ENCODE measurements around the gene SIAH3.
"Not testable (repeated sequence)": the region's sequence is repeated elsewhere in the genome, so short reads cannot be mapped to it uniquely, and the experiment has no call there.

SIAH3 gene

DNA sequence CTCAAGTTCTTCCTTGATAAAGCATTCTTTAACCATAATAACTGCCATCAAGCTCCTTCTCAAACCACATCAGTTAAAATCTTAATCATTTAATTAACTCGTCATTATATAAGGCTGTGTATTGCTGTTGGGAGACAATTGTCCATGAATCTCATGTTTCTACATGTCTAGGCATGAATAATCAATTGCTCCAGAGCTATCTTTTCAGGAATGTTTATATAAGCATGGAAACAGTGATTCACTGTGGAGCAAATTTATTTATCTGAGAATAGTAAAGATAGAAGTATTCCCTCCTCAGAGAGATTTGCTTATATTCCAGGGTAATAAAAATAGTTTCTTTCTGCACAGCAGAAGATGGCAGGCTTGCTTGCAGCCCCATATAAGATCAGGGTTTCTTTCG is 78.3 kb downstream of the SIAH3 start:
- no peaks in the 10 kb centered on the region for H3K36me3 ChIP-seq (ENCODE audit: control insufficient read depth in 1 of 2, insufficient read depth in 2 of 2, low read length in 2 of 2)
- no peaks in the 10 kb centered on the region for H3K27me3 ChIP-seq (ENCODE audit: control insufficient read depth in 1 of 2, insufficient read depth in 2 of 2, low read length in 2 of 2)
- no peak overlapping the region for H3K27ac ChIP-seq (ENCODE audit: low read depth, low read length)
- no peaks in the 10 kb centered on the region for H3K9me3 ChIP-seq (ENCODE audit: control insufficient read depth in 1 of 2, low read length in 2 of 2)
- H3K4me1 ChIP-seq (ENCODE audit: control insufficient read depth in 1 of 2, insufficient read depth in 2 of 2, low read length in 2 of 2), result no peaks in the 10 kb centered on the region
- no peak overlapping the region for H3K4me3 ChIP-seq (ENCODE audit: low read depth in 1 of 2, low read length in 2 of 2)
- H3K9ac ChIP-seq (ENCODE audit: low read depth in 1 of 2, low read length in 2 of 2), result no peak overlapping the region

- H3K27ac ChIP-seq (ENCODE audit: low read depth, low read length), result no peak overlapping the region
- no peaks in the 10 kb centered on the region for H3K9me3 ChIP-seq (ENCODE audit: control insufficient read depth in 1 of 2, low read length in 2 of 2)
- H3K36me3 ChIP-seq (ENCODE audit: control insufficient read depth in 1 of 2, insufficient read depth in 2 of 2, low read length in 2 of 2), result no peaks in the 10 kb centered on the region
- H3K4me1 ChIP-seq (ENCODE audit: control insufficient read depth in 1 of 2, insufficient read depth in 2 of 2, low read length in 2 of 2), result no peaks in the 10 kb centered on the region
- H3K9ac ChIP-seq (ENCODE audit: low read depth in 1 of 2, low read length in 2 of 2), result no peak overlapping the region
- H3K4me3 ChIP-seq (ENCODE audit: low read depth in 1 of 2, low read length in 2 of 2), result no peak overlapping the region
- H3K27me3 ChIP-seq (ENCODE audit: control insufficient read depth in 1 of 2, insufficient read depth in 2 of 2, low read length in 2 of 2), result no peaks in the 10 kb centered on the region
Measured at GRCh38 chr13:45770886-45771285, 80.7 kb downstream of the SIAH3 start.

DNA sequence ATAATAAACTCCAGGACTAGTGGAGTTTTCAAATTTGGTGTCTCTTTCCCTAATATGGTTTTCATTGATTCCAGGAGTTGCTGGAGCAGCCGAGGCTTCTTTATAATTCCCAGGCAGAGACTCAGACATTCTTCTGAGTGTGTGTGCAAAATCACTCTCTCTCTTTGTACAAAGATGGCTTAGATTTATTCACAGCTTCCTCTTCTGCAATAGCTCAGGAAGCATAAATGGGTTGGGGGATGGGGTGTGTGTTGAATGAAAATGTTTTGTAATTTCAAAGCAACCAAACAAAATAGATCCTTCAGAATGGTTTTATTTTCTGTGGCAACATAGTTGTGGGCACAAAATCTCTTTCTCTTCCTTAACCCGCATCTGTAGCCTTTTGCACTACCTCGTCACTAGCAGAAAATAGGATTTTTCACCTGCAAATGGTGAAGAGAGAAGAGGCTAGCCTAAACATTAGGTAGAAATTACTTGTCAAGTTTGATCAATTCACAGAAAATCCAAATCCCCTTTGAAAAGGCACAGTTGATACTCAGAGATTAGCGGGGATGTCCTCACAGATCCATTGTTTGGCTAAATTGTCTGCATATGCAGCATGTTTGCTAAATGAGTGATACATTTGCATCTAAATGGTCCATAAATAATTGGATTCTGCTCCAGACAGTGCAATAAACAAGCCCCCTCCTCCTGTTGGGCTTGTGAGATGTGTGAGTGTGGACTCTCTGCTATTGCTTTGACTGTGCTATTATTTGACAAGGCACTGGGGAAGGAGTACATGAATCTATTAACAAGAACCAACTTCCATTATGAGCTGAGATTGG is 82.7 kb downstream of the SIAH3 start:
- no peaks in the 10 kb centered on the region for H3K27me3 ChIP-seq (ENCODE audit: control insufficient read depth in 1 of 2, insufficient read depth in 2 of 2, low read length in 2 of 2)
- H3K9me3 ChIP-seq (ENCODE audit: control insufficient read depth in 1 of 2, low read length in 2 of 2), result no peaks in the 10 kb centered on the region
- H3K36me3 ChIP-seq (ENCODE audit: control insufficient read depth in 1 of 2, insufficient read depth in 2 of 2, low read length in 2 of 2), result no peaks in the 10 kb centered on the region
- no peak overlapping the region for H3K27ac ChIP-seq (ENCODE audit: low read depth, low read length)
- H3K4me1 ChIP-seq (ENCODE audit: control insufficient read depth in 1 of 2, insufficient read depth in 2 of 2, low read length in 2 of 2), result no peaks in the 10 kb centered on the region
- H3K9ac ChIP-seq (ENCODE audit: low read depth in 1 of 2, low read length in 2 of 2), result no peak overlapping the region
- no peak overlapping the region for H3K4me3 ChIP-seq (ENCODE audit: low read depth in 1 of 2, low read length in 2 of 2)

DNA sequence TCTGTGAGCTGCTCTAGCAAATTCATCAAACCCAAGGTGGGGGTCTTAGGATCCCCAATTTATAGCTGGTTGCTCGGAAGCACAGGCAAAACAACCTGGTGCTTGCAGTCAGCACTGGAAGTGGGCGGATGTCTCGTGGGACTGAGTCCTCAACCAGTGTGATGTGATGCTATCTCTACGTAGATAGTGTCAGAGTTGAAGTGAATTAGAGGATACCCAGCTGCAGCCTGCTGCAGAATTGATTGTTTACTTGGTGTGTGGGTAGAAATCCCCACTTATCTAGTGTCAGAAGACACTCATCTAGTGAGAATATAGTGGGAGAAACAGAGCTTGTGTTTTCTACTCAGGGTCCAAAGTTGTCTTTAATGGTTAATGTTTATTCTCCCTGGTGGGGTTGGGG is 86.1 kb downstream of the SIAH3 start:
- H3K36me3 ChIP-seq (ENCODE audit: control insufficient read depth in 1 of 2, insufficient read depth in 2 of 2, low read length in 2 of 2), result no peaks in the 10 kb centered on the region
- H3K9me3 ChIP-seq (ENCODE audit: control insufficient read depth in 1 of 2, low read length in 2 of 2), result no peaks in the 10 kb centered on the region
- no peaks in the 10 kb centered on the region for H3K27me3 ChIP-seq (ENCODE audit: control insufficient read depth in 1 of 2, insufficient read depth in 2 of 2, low read length in 2 of 2)
- no peak overlapping the region for H3K9ac ChIP-seq (ENCODE audit: low read depth in 1 of 2, low read length in 2 of 2)
- no peak overlapping the region for H3K27ac ChIP-seq (ENCODE audit: low read depth, low read length)
- no peak overlapping the region for H3K4me3 ChIP-seq (ENCODE audit: low read depth in 1 of 2, low read length in 2 of 2)
- no peaks in the 10 kb centered on the region for H3K4me1 ChIP-seq (ENCODE audit: control insufficient read depth in 1 of 2, insufficient read depth in 2 of 2, low read length in 2 of 2)

DNA sequence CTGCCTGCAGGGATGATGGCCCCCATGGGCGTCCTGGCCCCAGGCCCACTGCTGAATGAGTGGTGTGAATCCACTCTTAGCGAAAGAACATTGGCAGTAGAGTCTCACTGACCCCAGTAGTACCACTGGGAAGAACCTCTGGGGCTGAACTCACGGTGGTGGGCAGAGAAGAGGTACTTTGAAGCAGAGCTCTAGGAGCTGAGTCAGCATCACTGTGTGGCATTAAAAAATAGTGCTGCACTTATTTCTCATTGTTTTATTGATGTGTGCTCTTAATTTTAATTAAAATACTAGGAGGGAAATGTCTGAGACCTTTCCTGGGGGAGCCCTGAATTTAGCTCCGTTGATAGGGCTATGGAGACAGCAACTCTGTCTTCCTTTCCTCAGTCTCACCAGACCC is 88.1 kb downstream of the SIAH3 start:
- Histone ChIP-seq H3K4me1 (ENCODE audit: control insufficient read depth in 1 of 2, insufficient read depth in 2 of 2, low read length in 2 of 2) (no peaks in the 10 kb centered on the region), H3K9me3 (ENCODE audit: control insufficient read depth in 1 of 2, low read length in 2 of 2) (no peaks in the 10 kb centered on the region), H3K9ac (ENCODE audit: low read depth in 1 of 2, low read length in 2 of 2) (no peak overlapping the region), H3K36me3 (ENCODE audit: control insufficient read depth in 1 of 2, insufficient read depth in 2 of 2, low read length in 2 of 2) (no peaks in the 10 kb centered on the region), H3K27me3 (ENCODE audit: control insufficient read depth in 1 of 2, insufficient read depth in 2 of 2, low read length in 2 of 2) (no peaks in the 10 kb centered on the region), H3K4me3 (ENCODE audit: low read depth in 1 of 2, low read length in 2 of 2) (no peak overlapping the region), H3K27ac (ENCODE audit: low read depth, low read length) (no peak overlapping the region)

GRCh38 chr13:45757589-45757988 is 94.0 kb downstream of the SIAH3 start:
- H3K4me1 ChIP-seq (ENCODE audit: control insufficient read depth in 1 of 2, insufficient read depth in 2 of 2, low read length in 2 of 2); H3K9ac ChIP-seq (ENCODE audit: low read depth in 1 of 2, low read length in 2 of 2); H3K36me3 ChIP-seq (ENCODE audit: control insufficient read depth in 1 of 2, insufficient read depth in 2 of 2, low read length in 2 of 2); H3K4me3 ChIP-seq (ENCODE audit: low read depth in 1 of 2, low read length in 2 of 2); H3K9me3 ChIP-seq (ENCODE audit: control insufficient read depth in 1 of 2, low read length in 2 of 2); H3K27me3 ChIP-seq (ENCODE audit: control insufficient read depth in 1 of 2, insufficient read depth in 2 of 2, low read length in 2 of 2); H3K27ac ChIP-seq (ENCODE audit: low read depth, low read length): not testable (repeated sequence)

GRCh38 chr13:45756498-45756897 is 95.1 kb downstream of the SIAH3 start:
- not testable (repeated sequence) for H3K9ac ChIP-seq (ENCODE audit: low read depth in 1 of 2, low read length in 2 of 2); H3K27me3 ChIP-seq (ENCODE audit: control insufficient read depth in 1 of 2, insufficient read depth in 2 of 2, low read length in 2 of 2); H3K9me3 ChIP-seq (ENCODE audit: control insufficient read depth in 1 of 2, low read length in 2 of 2); H3K4me1 ChIP-seq (ENCODE audit: control insufficient read depth in 1 of 2, insufficient read depth in 2 of 2, low read length in 2 of 2); H3K4me3 ChIP-seq (ENCODE audit: low read depth in 1 of 2, low read length in 2 of 2); H3K36me3 ChIP-seq (ENCODE audit: control insufficient read depth in 1 of 2, insufficient read depth in 2 of 2, low read length in 2 of 2); H3K27ac ChIP-seq (ENCODE audit: low read depth, low read length)

DNA sequence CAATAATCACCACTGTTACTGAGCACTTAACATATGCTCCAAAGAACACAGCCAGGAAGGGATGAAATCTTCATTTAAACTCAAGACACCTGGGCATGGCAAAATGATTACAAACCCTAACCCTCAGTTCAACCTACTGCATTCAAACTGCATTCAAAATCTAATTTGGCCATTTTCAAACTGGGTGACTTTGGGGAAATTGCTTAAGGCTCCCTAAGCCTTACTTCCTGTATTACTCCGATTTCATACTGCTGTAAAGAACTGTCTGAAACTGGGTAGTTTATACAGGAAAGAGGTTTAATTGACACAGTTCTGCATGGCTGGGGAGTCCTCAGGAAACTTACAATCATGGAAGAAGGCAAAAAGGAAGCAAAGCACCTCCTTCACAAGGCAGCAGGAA is 99.0 kb downstream of the SIAH3 start:
- Histone ChIP-seq H3K36me3 (ENCODE audit: control insufficient read depth in 1 of 2, insufficient read depth in 2 of 2, low read length in 2 of 2) (no peaks in the 10 kb centered on the region), H3K9ac (ENCODE audit: low read depth in 1 of 2, low read length in 2 of 2) (no peak overlapping the region), H3K27ac (ENCODE audit: low read depth, low read length) (no peak overlapping the region), H3K4me3 (ENCODE audit: low read depth in 1 of 2, low read length in 2 of 2) (no peak overlapping the region), H3K4me1 (ENCODE audit: control insufficient read depth in 1 of 2, insufficient read depth in 2 of 2, low read length in 2 of 2) (no peaks in the 10 kb centered on the region), H3K9me3 (ENCODE audit: control insufficient read depth in 1 of 2, low read length in 2 of 2) (no peaks in the 10 kb centered on the region), H3K27me3 (ENCODE audit: control insufficient read depth in 1 of 2, insufficient read depth in 2 of 2, low read length in 2 of 2) (no peaks in the 10 kb centered on the region)

- Histone ChIP-seq H3K4me3 (ENCODE audit: low read depth in 1 of 2, low read length in 2 of 2) (no peak overlapping the region), H3K36me3 (ENCODE audit: control insufficient read depth in 1 of 2, insufficient read depth in 2 of 2, low read length in 2 of 2) (no peaks in the 10 kb centered on the region), H3K27ac (ENCODE audit: low read depth, low read length) (no peak overlapping the region)
Measured at GRCh38 chr13:45751885-45752284, 99.7 kb downstream of the SIAH3 start.

DNA sequence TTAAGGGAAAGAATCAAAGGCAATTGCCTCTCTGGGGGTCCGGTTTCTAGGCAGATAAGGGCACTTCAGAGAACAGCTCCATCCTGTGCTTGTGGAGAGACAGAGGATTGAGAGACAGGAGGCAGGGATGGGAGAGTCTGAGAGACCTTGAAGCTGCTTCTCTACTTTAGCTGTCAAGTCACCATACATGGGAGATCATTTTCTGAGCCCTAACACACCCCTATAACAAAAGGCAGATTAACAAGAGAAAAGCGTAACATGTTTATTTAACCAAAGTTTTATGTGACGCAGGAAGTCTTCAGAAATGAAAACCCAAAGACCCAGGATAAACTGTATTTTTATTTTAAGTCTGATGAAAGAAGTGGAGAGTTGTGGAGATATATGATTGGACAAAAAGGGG is 101.0 kb downstream of the SIAH3 start:
- H3K27me3 ChIP-seq (ENCODE audit: control insufficient read depth in 1 of 2, insufficient read depth in 2 of 2, low read length in 2 of 2), result no peaks in the 10 kb centered on the region
- H3K27ac ChIP-seq (ENCODE audit: low read depth, low read length), result no peak overlapping the region
- H3K4me1 ChIP-seq (ENCODE audit: control insufficient read depth in 1 of 2, insufficient read depth in 2 of 2, low read length in 2 of 2), result no peaks in the 10 kb centered on the region
- no peaks in the 10 kb centered on the region for H3K36me3 ChIP-seq (ENCODE audit: control insufficient read depth in 1 of 2, insufficient read depth in 2 of 2, low read length in 2 of 2)
- no peak overlapping the region for H3K9ac ChIP-seq (ENCODE audit: low read depth in 1 of 2, low read length in 2 of 2)
- no peaks in the 10 kb centered on the region for H3K9me3 ChIP-seq (ENCODE audit: control insufficient read depth in 1 of 2, low read length in 2 of 2)
- H3K4me3 ChIP-seq (ENCODE audit: low read depth in 1 of 2, low read length in 2 of 2), result no peak overlapping the region

More at GRCh38 chr13:45751885-45752284, 99.7 kb downstream of the SIAH3 start:
- H3K9ac ChIP-seq (ENCODE audit: low read depth in 1 of 2, low read length in 2 of 2), result no peak overlapping the region
- no peaks in the 10 kb centered on the region for H3K9me3 ChIP-seq (ENCODE audit: control insufficient read depth in 1 of 2, low read length in 2 of 2)
- H3K4me1 ChIP-seq (ENCODE audit: control insufficient read depth in 1 of 2, insufficient read depth in 2 of 2, low read length in 2 of 2), result no peaks in the 10 kb centered on the region
- H3K27me3 ChIP-seq (ENCODE audit: control insufficient read depth in 1 of 2, insufficient read depth in 2 of 2, low read length in 2 of 2), result no peaks in the 10 kb centered on the region

All from duodenal mucosa (tissue), 2 donors.